T-helper 1 cell treated with Interleukin-12 subunit alpha and Interleukin-12 subunit beta and Interleukin-4 antibody, amounts not matched to agents 30 ng/mL and 1 ng/mL, for 36 hours (primary cell): ENCODE data around the gene ANKHD1. TPM values are rescaled to one million over a fixed set of nuclear protein-coding genes. Genes with fewer than 3 reads are reported as not detected.

Source experiments
- intact Hi-C: fragments of 100-400 bp; cut with micrococcal nuclease; formaldehyde crosslinking; loops from one replicate; pipeline ENCODE4 v1.15.1; 2024
- total RNA-seq: library from RNA; stranded (reverse); gene quantifications from 2 replicates; pipeline ENCODE4 v1.2.3, GENCODE V29; 2022

ANKHD1 gene
- total RNA-seq, 1 donor from 2014 or later: 165 TPM

- intact Hi-C loops: no loop called here
These were observed 108.3 kb downstream of the ANKHD1 start for GRCh38 chr5:140509898-140510297.

GRCh38 chr5:140513124-140513523 lies 111.5 kb downstream of the ANKHD1 start:
- intact Hi-C loops: no loop called here

- intact Hi-C loops: no loop called here
These were observed 122.4 kb downstream of the ANKHD1 start for GRCh38 chr5:140524003-140524402.

GRCh38 chr5:140540227-140540626 lies 138.6 kb downstream of the ANKHD1 start:
- intact Hi-C loops: no loop called here

- intact Hi-C loops: no loop called here
These were observed 141.3 kb downstream of the ANKHD1 start for GRCh38 chr5:140542972-140543371.

GRCh38 chr5:140544986-140545385 lies 143.4 kb downstream of the ANKHD1 start:
- intact Hi-C loops: loop anchor here (5.0 kb wide), 1 partner anchor 303 kb away; no protein-coding TSS in a partner anchor

GRCh38 chr5:140545606-140546005 lies 144.0 kb downstream of the ANKHD1 start:
- intact Hi-C loops: loop anchor here (2.0 to 5.0 kb wide), 2 partner anchors 173 to 303 kb away; no protein-coding TSS in a partner anchor

GRCh38 chr5:140546851-140547507 lies 145.3 kb downstream of the ANKHD1 start:
- intact Hi-C loops: loop anchor here (1.0 to 5.0 kb wide), 11 partner anchors 10 to 305 kb away; partner anchors contain the start of genes ANKHD1, APBB3, HARS1 and HARS2

- intact Hi-C loops: loop anchor here (1.0 to 5.0 kb wide), 11 partner anchors 10 to 305 kb away; partner anchors contain the start of genes ANKHD1, APBB3, HARS1 and HARS2
These were observed 146.1 kb downstream of the ANKHD1 start, which contains the start of gene EIF4EBP3 for GRCh38 chr5:140547508-140548299. Gene EIF4EBP3 (plus strand): TSS chr5:140547662. CDS start chr5:140547738, 76 bp downstream.

- intact Hi-C loops: loop anchor here (5.0 kb wide), 1 partner anchor 306 kb away; no protein-coding TSS in a partner anchor
These were observed 146.7 kb downstream of the ANKHD1 start for GRCh38 chr5:140548300-140548688.

- intact Hi-C loops: loop anchor here (5.0 kb wide), 1 partner anchor 306 kb away; no protein-coding TSS in a partner anchor
These were observed 147.2 kb downstream of the ANKHD1 start for GRCh38 chr5:140548791-140549190.

- intact Hi-C loops: loop anchor here (5.0 to 10.0 kb wide), 2 partner anchors 307 to 1255 kb away; partner anchors contain the start of gene MATR3
These were observed 147.9 kb downstream of the ANKHD1 start for GRCh38 chr5:140549237-140550144.

- intact Hi-C loops: loop anchor here (10.0 kb wide), 1 partner anchor 1256 kb away; the partner anchor contains the start of gene MATR3
These were observed 148.8 kb downstream of the ANKHD1 start for GRCh38 chr5:140550147-140551079.

GRCh38 chr5:140551872-140552271 lies 150.2 kb downstream of the ANKHD1 start:
- intact Hi-C loops: loop anchor here (10.0 kb wide), 1 partner anchor 1257 kb away; the partner anchor contains the start of gene MATR3

GRCh38 chr5:140553657-140554056 lies 152.0 kb downstream of the ANKHD1 start:
- intact Hi-C loops: loop anchor here (10.0 kb wide), 1 partner anchor 1259 kb away; the partner anchor contains the start of gene MATR3

GRCh38 chr5:140554454-140554853 lies 152.8 kb downstream of the ANKHD1 start:
- intact Hi-C loops: loop anchor here (10.0 kb wide), 1 partner anchor 1260 kb away; the partner anchor contains the start of gene MATR3

- intact Hi-C loops: loop anchor here (1.0 to 10.0 kb wide), 5 partner anchors 8 to 1261 kb away; partner anchors contain the start of genes APBB3, CYSTM1, MATR3 and PFDN1
These were observed 154.2 kb downstream of the ANKHD1 start for GRCh38 chr5:140555747-140556312.

GRCh38 chr5:140556438-140556837 lies 154.8 kb downstream of the ANKHD1 start:
- intact Hi-C loops: loop anchor here (1.0 to 10.0 kb wide), 5 partner anchors 8 to 1262 kb away; partner anchors contain the start of genes APBB3, CYSTM1, MATR3 and PFDN1
